SJSA1 (cell line): ENCODE measurements around the gene TOR1A. TPM values are rescaled to one million over a fixed set of nuclear protein-coding genes. Genes with fewer than 3 reads are reported as not detected.
A peak's percentile ranks its signal among the peaks of the same experiment; 100 is the strongest.

Experiments
- DNase-seq, 2 experiments: peaks; one replicate each; pipeline ENCODE4 v3.0.0-alpha.2; 2015 to 2020; ENCODE audit warnings: low spot score in 2 of 2, low read depth in 1 of 2
- H3K27ac ChIP-seq: fragments of 250-450 bp; sonication (Bioruptor Pico); 2 replicates; pipeline ENCODE4 v1.5.1; 2020; ENCODE audit warnings: mild to moderate bottlenecking, moderate library complexity
- H3K27me3 ChIP-seq: fragments of 250-450 bp; sonication (Bioruptor Pico); replicated peaks from 2 replicates; pipeline ENCODE4 v1.5.1; 2020; ENCODE audit warnings: mild to moderate bottlenecking, moderate library complexity
- H3K36me3 ChIP-seq: fragments of 250-450 bp; sonication (Bioruptor Pico); 2 replicates; pipeline ENCODE4 v1.5.1; 2020; ENCODE audit warnings: mild to moderate bottlenecking
- H3K4me1 ChIP-seq: fragments of 250-450 bp; sonication (Bioruptor Pico); replicated peaks from 2 replicates; pipeline ENCODE4 v1.6.1; 2021; ENCODE audit warnings: mild to moderate bottlenecking
- H3K4me3 ChIP-seq: fragments of 250-450 bp; sonication (Bioruptor Pico); 2 replicates; pipeline ENCODE4 v1.5.1; 2020; ENCODE audit warnings: mild to moderate bottlenecking
- H3K9me3 ChIP-seq: fragments of 250-450 bp; sonication (Bioruptor Pico); replicated peaks from 2 replicates; pipeline ENCODE4 v1.5.1; 2020; ENCODE audit warnings: mild to moderate bottlenecking
- total RNA-seq: library from RNA; depleted of rRNA; stranded (reverse); fragments of >200 nt; shearing (Covaris generic); gene quantifications from 2 replicates; pipeline ENCODE4 v1.2.3, GENCODE V29; 2014

The TOR1A gene
- total RNA-seq, 1 experiment from 2014 or later = 42.8 TPM

DNA sequence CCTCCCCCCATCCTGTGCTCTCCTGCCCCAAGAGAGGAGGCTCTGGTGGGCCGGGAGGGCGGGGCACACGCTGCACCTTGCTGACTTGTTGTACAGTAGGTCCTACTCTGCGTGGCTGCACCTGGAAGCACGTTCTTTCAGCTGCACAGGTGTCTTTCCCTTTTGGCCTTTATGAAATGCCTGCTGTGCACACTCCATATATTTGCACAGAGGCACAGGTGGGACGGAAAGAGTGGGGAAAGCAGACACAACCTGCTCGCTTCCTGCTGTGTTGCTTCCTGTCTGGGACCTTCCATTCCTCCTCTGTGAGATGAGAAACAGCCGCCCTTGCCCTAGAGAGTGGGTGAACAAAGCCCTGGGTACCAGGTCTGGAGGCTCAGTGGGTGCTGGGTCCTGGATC, 16.1 kb upstream of the TOR1A start:
- no peaks in the 10 kb centered on the region for H3K9me3 ChIP-seq
- no peaks in the 10 kb centered on the region for H3K27me3 ChIP-seq
- H3K4me1 ChIP-seq = peaks cover 18% of the 10 kb centered on the region
- H3K36me3 ChIP-seq = peaks cover 5% of the 10 kb centered on the region
- H3K4me3 ChIP-seq = no peak overlapping the region
- DNase-seq = no peak
- H3K27ac ChIP-seq = no peak overlapping the region

DNA sequence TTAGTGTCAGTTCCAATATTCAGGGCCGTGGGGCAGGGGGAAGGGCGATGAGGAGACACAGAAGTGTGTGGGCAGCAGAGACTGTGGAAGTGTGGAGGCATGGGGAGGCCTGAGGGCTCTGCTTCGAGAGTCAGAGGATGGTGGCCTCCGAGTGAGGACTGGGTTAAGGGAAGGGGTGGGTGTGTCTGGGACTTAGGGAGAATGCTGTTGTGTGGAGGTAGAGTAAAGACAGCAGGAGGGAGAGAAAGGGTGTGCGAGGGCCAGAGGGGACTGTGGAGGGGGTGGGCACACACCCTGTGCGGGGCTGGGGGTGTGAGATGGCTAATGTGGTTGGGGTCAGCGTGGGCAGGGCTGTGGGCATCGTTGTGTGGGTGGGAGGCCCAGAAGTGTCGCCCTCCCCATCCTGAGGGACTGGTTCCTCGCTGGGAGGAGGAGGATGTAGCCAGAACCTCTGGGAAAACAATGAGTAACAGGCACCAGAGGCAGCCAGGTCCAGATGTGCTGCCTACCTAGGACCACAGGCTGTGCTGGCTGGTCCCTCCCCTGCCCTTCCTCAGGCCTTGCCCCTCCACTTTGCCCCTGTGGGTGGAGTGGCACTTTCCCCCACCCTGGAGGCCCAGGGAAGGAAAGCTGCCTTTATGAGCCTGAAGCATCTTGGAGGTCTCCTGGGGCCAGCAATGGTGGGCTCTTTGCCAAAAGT, 15.5 kb upstream of the TOR1A start:
- no peak overlapping the region for H3K4me3 ChIP-seq
- DNase-seq = no peak

GRCh38 chr9:129838707-129839259, 14.8 kb upstream of the TOR1A start:
- Histone ChIP-seq H3K27ac (no peak overlapping the region), H3K9me3 (no peaks in the 10 kb centered on the region), H3K4me1 (peaks cover 18% of the 10 kb centered on the region), H3K27me3 (no peaks in the 10 kb centered on the region), H3K36me3 (peaks cover 5% of the 10 kb centered on the region), H3K4me3 (no peak overlapping the region)
- DNase-seq = peak in 1 of 2 experiments; percentile 36

More for the DNA sequence above, 15.5 kb upstream of the TOR1A start:
- Histone ChIP-seq H3K9me3 (no peaks in the 10 kb centered on the region), H3K4me1 (peaks cover 18% of the 10 kb centered on the region), H3K27me3 (no peaks in the 10 kb centered on the region), H3K36me3 (peaks cover 5% of the 10 kb centered on the region), H3K27ac (no peak overlapping the region)

DNA sequence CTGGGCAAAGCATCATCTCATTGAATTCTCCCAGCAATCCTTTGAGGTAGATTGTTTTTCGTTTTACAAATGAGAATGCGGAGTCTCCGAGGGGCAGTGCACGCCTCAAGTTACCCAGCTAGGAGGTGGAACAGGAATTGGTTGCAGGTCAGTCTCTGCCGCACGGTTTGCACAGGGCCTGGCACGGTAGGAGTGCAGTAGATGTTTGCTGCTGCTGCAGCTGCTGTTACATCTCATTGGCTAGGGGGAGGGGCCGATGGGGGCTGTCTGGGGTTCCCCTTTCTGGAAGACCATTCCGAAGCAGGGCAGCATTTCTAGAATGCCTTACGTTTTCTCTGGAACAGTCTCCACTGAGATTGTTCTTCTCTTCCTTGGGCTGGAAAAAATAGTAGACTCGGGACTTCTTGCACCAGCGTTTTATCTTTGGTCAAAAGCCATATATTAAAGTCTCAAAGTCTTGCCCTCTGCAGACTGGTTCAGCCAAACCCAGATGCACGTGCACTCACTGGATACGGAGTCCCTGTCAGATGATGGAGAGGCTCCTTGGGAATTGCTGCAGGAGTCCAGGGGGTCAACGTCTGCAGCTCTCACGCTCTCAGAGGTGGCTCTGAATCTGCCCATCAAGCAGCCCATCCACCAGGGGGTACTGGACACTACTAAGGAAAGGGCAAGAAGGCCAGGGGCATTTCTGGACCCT, 12.5 kb upstream of the TOR1A start:
- H3K36me3 ChIP-seq = peaks cover 25% of the 10 kb centered on the region
- H3K9me3 ChIP-seq = no peaks in the 10 kb centered on the region
- DNase-seq = no peak
- no peaks in the 10 kb centered on the region for H3K27me3 ChIP-seq
- no peak overlapping the region for H3K27ac ChIP-seq
- peaks cover 18% of the 10 kb centered on the region for H3K4me1 ChIP-seq
- peak overlapping the region; percentile 81 for H3K4me3 ChIP-seq

DNA sequence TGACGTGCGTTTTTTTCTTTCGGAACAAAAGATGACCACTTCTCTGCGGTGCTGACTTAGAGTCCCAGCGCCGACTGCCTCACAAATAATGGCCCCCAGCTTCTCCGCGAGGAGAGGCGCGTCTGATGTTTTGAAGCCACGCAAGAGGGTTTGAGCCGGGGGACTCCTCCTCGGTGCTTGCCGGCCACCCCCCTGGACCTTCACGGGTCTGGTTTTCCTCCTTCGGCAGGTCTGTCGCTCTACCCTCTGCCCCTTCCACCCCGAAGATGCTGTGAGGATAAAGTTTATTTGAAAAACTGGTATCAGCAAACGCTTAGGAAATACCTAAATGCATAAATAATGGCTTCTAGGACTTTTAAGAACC, 11.9 kb upstream of the TOR1A start:
- no peak overlapping the region for H3K27ac ChIP-seq
- H3K4me1 ChIP-seq = peaks cover 18% of the 10 kb centered on the region
- DNase-seq = no peak
- no peaks in the 10 kb centered on the region for H3K27me3 ChIP-seq
- peak overlapping the region; percentile 81 for H3K4me3 ChIP-seq
- H3K9me3 ChIP-seq = no peaks in the 10 kb centered on the region
- peaks cover 31% of the 10 kb centered on the region for H3K36me3 ChIP-seq

DNA sequence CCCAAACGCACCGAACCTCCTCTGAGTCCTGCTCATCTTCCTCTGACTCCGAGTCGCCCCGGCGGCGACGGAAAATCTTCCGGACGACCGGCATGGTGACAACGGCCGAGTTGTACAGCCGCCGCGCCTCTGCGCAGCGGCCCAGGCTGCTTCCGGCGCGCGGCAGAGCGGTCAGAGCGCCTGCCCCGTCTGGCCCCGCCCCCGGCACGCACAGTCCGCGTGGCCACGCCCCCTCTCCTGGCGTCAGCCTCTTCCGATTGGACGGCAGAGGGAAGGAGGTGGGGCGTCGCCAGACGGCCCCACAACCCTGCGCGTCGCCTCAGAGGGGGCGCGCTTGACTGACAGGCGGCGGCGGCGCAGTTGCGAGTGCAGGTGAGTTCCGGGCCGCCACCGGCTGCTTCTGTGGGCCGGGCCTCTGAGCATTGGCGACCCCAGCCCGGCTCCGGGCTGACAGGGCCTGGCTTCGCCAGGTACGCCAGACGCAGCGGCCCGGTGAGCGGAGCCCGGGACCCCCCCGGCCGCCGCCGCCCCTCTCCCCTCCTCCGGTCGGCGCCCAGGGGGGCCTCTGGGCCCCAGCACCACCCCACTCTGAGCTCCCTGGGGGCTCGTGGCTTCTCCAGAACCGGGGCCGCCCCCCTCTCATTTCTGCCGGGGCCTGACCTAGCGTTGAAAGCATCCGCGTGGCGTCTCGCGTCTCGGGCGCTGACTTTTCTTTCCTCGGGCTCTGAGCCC, 11.4 kb upstream of the TOR1A start, which contains the start of the genes C9orf78 and USP20:
Gene C9orf78, minus strand, starts transcription at position 148 of the 732 bp plus-strand sequence. Its CDS starts 54 bp downstream, at position 94.
Gene USP20, plus strand, starts transcription at position 331 of the 732 bp plus-strand sequence. CDS start 17,098 bp downstream, outside the sequence.
- Histone ChIP-seq H3K27ac (no peak within 1 kb of the TSS), H3K4me1 (peaks cover 18% of the 10 kb centered on the region), H3K4me3 (peak within 1 kb of the TSS; percentile 81), H3K36me3 (peaks cover 34% of the 10 kb centered on the region), H3K27me3 (no peaks in the 10 kb centered on the region), H3K9me3 (no peaks in the 10 kb centered on the region)
- peak; percentile 93 to 95 for DNase-seq

DNA sequence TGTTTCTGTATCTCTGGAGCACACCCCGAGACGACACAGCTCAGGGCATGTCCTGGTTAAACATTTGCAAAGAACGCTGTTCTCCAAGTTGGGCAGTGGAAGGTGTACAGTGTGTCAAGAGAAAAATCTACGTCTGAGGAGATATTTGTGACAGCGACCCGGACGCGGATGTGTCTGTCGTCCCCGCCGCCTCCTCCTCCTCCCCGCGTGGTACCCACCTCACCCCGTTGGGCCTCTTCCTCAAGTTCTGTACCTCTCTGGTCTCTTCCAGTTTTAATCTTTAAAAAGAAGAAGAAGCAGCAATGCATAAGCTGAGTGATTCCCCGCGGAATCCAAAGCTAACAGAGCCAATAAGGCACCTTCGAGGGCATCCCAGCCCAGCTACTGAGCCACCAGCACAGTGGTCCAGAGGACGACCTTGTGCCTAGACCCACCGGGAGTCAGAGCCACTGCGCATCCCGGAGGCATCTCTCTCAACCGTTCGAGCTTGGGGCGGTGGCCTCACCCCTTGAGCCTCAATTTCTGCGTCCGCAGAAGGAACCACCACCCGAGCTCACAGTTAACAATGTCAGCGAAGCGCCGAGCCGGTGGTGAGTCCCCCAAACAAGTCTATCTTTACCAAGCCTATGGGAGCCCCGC, 10.7 kb upstream of the TOR1A start:
- Histone ChIP-seq H3K27ac (no peak overlapping the region), H3K4me3 (peak overlapping the region; percentile 81), H3K4me1 (peaks cover 18% of the 10 kb centered on the region), H3K36me3 (peaks cover 37% of the 10 kb centered on the region), H3K9me3 (no peaks in the 10 kb centered on the region), H3K27me3 (no peaks in the 10 kb centered on the region)
- no peak for DNase-seq

DNA sequence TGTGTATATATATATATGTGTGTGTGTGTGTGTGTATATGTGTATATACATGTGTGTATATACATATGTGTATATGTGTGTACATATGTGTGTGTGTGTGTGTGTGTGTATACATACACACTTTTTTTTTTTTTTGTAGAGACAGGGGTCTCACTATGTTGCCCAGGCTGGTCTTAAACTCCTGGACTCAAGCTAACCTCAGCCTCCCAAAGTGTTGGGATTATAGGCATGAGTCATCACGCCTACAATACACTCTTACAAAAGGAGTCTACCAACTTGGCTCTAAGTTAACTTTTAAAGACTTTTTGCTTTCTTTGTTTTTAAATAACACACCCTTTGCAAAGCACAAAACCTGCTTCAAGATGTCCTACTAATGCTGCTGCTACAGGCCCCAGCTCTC, 9.0 kb upstream of the TOR1A start:
- no peaks in the 10 kb centered on the region for H3K9me3 ChIP-seq
- H3K27ac ChIP-seq = no peak overlapping the region
- H3K27me3 ChIP-seq = no peaks in the 10 kb centered on the region
- no peak overlapping the region for H3K4me3 ChIP-seq
- peaks cover 54% of the 10 kb centered on the region for H3K36me3 ChIP-seq
- DNase-seq = no peak
- peaks cover 5% of the 10 kb centered on the region for H3K4me1 ChIP-seq

GRCh38 chr9:129828969-129829368, 5.0 kb upstream of the TOR1A start:
- DNase-seq = no peak
- Histone ChIP-seq H3K27ac (no peak overlapping the region), H3K9me3 (no peaks in the 10 kb centered on the region), H3K27me3 (no peaks in the 10 kb centered on the region), H3K4me1 (no peaks in the 10 kb centered on the region; the same call in 1 of the 2 replicates), H3K4me3 (no peak overlapping the region), H3K36me3 (peaks cover 55% of the 10 kb centered on the region)

GRCh38 chr9:129828051-129828450, 4.1 kb upstream of the TOR1A start:
- Histone ChIP-seq H3K36me3 (peaks cover 51% of the 10 kb centered on the region), H3K4me1 (peaks cover under 1% of the 10 kb centered on the region; the same call in 1 of the 2 replicates), H3K27me3 (no peaks in the 10 kb centered on the region), H3K9me3 (no peaks in the 10 kb centered on the region), H3K27ac (no peak overlapping the region), H3K4me3 (no peak overlapping the region)
- DNase-seq = no peak

DNA sequence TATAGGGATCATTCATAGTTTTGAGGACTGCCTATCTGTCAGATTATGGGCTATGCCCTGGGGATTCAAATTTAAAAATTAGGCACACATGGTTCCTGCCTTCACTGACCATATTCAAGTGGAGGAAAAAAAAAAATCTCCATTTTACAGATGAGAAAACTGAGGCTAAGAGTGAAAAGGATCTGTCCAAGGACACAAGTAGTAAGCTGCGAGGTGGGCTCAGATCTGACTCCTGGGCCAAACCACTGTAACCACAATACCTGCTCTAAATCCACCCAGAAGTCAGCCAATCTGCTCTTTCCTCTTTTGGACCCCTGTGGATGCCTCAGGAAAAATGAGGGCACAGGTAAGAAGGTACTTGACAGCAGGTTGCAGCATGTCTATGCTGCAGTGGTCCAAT, 2.8 kb upstream of the TOR1A start:
- Histone ChIP-seq H3K4me3 (no peak overlapping the region), H3K9me3 (no peaks in the 10 kb centered on the region), H3K36me3 (peaks cover 47% of the 10 kb centered on the region), H3K27me3 (no peaks in the 10 kb centered on the region), H3K4me1 (peaks cover 6% of the 10 kb centered on the region; the same call in 1 of the 2 replicates), H3K27ac (no peak overlapping the region)
- DNase-seq = no peak

DNA sequence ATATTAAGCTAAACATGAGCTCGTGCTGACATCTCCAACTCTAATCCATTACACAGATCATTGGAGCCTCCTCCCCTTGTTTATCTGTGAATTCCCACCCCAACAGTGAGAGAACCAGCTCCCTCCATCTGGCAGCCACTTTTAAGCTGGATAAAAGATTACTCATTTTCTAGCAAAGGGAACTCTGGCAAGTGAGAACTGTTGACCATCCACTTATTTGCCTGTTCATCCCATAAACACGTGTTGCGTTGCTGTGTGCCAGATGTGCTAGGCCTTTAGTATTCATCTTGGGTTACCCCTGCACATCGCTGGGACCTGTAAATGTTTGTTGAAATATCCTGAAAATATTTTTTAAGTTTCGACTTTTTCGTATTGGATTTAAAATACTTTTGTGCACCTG, 2.4 kb upstream of the TOR1A start:
- no peaks in the 10 kb centered on the region for H3K27me3 ChIP-seq
- no peaks in the 10 kb centered on the region for H3K9me3 ChIP-seq
- H3K4me3 ChIP-seq = no peak overlapping the region
- no peak overlapping the region for H3K27ac ChIP-seq
- H3K36me3 ChIP-seq = peaks cover 47% of the 10 kb centered on the region
- DNase-seq = no peak
- peaks cover 6% of the 10 kb centered on the region; the same call in 1 of the 2 replicates for H3K4me1 ChIP-seq

GRCh38 chr9:129823542-129823934, 398 bp downstream of the TOR1A start:
- H3K4me3 ChIP-seq = peak overlapping the region; percentile 70
- H3K27me3 ChIP-seq = no peaks in the 10 kb centered on the region
- peaks cover 48% of the 10 kb centered on the region for H3K36me3 ChIP-seq
- DNase-seq = no peak
- H3K4me1 ChIP-seq = peaks cover 6% of the 10 kb centered on the region; the same call in 1 of the 2 replicates
- H3K9me3 ChIP-seq = no peaks in the 10 kb centered on the region
- peak overlapping the region; percentile 53 for H3K27ac ChIP-seq
